GM18907 (cell line): ENCODE results near the gene DENND2A.
"Not testable (repeated sequence)": the region's sequence is repeated elsewhere in the genome, so short reads cannot be mapped to it uniquely, and the experiment has no call there.

Experiments used
- ATAC-seq: cut with Tn5 transposase; IDR thresholded peaks from one replicate; pipeline ENCODE4 v1.9.1; 2021; ENCODE audit warnings: mild to moderate bottlenecking, moderate library complexity; ENCODE audit not compliant: unreplicated experiment

Gene DENND2A

GRCh38 chr7:140518370-140519006 lies 122.1 kb downstream of the DENND2A start:
- ATAC-seq: no peak

GRCh38 chr7:140517546-140518369 lies 122.9 kb downstream of the DENND2A start:
- peak; percentile 65 for ATAC-seq

DNA sequence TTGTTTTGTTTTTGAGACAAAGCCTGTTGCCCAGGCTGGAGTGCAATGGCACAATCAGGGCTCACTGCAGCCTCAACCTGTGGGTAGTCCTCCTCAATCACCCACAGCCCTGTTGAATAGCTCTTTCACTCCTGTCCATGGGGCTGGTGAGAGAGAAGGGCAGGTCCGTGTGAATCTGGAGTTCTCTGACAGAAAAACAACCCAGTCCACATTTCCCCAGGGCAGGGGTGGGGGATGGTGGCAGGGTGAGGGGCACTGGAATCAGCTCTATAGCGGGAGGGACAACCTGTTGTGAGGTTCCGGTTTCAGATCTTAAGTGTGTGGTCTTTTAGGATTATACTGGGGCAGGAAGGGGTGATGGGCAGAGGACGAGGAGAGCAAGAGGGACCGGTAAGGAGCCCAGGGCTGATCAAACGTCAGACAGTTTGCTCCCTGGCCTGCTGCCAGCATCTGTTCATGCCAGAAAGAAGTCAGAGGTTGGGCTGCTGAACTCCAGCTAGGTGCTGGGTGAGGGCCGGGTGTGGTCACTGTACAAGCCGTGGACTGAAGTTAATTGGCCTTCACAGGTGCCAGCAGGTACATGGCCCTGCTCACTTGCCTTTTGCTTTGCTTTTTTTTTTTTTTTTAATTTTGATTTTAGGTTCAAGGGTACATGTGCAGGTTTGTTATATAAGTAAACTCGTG lies 128.2 kb downstream of the DENND2A start:
- no peak for ATAC-seq

- ATAC-seq: no peak
These were observed 130.8 kb downstream of the DENND2A start for GRCh38 chr7:140509789-140510188.

GRCh38 chr7:140507556-140507955 lies 133.1 kb downstream of the DENND2A start:
- ATAC-seq: not testable (repeated sequence)

GRCh38 chr7:140506788-140507464 lies 133.7 kb downstream of the DENND2A start:
- no peak for ATAC-seq

GRCh38 chr7:140501966-140502365 lies 138.6 kb downstream of the DENND2A start:
- no peak for ATAC-seq

DNA sequence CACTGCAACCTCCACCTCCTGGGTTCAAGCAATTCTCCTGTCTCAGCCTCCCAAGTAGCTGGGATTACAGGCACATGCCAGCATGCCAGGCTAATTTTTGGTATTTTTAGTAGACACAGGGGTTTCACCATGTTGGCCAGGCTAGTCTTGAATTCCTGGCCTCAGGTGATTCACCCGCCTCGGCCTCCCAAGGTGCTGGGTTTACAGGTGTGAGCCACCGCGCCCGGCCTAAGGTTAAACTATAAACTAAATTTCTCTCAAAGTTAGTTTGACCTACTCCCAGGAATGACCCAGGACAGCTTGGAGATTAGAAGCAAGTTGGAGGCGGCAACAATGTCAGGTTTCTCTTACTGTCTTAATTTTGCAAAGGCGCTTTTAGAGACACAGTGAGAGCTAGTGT lies 142.8 kb downstream of the DENND2A start:
- ATAC-seq: not testable (repeated sequence)

DNA sequence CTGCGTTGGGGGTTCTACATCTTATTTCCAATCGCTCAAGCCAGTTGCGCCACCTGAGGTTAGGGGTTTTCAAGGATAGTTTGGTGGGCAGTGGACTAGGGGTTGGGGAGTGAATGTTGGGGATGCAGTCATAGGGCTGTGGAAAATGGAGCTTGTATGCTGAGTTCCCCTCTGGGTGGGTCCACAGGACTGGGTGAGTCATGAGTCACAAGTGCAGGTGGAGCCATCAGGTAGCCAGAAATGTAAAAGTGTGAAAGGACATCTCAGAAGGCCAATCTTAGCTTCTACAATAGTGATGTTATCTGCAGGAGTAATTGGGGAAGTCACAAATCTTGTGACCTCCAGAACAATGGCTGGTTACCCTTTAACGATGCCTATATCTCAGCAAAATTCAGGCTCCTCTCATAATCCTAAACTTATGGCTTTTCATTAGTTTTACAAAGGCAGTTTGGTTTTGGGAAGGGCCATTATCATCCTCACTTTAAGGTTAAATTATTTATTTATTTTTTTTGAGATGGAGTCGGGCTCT lies 143.3 kb downstream of the DENND2A start:
- ATAC-seq: no peak

- no peak for ATAC-seq
These were observed 145.0 kb downstream of the DENND2A start for GRCh38 chr7:140495514-140496097.

GRCh38 chr7:140494867-140495266 lies 145.7 kb downstream of the DENND2A start:
- no peak for ATAC-seq

DNA sequence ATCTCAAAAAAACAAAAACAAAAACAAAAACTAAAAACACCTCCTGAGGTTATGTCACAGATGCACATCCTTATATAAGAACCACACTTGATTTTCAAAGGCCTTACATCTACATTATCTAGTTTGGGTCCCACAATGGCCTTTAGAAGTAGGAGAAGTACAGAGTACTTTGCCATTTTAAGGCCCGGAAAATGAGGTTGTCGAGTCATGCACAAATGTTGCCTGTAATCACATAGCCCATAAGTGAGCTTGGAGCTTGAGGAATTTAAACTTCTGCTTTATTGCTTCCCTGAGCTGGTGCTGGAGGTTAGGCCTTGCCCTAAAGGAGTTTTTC lies 151.6 kb downstream of the DENND2A start:
- ATAC-seq: no peak

DNA sequence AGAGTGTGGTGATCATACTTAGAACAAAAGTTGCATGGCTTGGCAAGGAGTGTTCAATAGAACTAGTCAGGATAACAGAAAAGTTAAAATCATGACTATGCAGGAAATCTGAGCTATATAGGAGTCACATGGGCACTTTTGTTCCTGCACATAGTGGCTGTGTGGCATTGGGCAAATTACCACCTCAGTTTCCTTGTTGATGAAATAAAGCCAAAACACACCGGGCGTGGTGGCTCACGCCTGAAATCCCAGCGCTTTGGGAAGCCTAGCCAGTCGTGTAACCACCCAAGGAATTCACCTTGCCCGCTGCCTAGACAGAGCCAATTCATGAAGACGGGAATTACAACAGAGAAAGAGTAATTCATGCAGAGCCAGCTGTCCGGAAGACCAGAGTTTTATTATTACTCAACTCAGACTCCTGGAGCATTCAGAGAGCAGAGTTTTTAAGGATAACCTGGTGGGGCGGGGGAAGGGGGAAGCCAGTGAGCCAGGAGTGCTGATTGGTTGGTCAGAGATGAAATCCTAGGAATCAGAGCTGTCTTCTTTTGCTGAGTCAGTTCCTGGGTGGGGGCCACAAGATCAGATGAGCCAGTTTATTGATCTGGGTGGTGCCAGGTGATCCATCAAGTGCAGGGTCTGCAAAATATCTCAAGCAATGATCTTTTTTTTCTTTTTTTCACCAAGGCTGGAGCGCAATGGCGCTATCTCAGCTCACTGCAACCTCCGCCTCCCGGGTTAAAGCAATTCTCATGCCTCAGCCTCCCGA lies 154.9 kb downstream of the DENND2A start:
- no peak for ATAC-seq

- no peak for ATAC-seq
These were observed 155.6 kb downstream of the DENND2A start for GRCh38 chr7:140484951-140485499.

DNA sequence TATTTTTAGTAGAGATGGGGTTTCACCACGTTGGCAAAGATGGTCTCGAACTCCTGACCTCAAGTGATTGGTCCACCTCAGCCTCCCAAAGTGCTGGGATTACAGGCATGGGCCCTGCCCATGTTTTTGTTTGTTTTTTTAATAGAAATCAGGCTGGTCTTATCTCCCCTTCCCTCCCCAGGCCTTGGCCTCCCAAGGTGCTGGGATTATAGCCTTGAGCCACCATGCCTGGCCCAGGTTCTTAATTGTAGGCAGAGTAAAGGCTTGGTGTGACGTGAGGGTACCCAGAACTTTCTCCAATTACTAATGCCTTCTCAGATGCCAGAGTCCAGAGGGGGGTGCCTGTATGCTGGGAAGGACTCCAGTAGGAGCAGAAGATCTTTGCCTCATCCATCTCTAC lies 156.1 kb downstream of the DENND2A start:
- no peak for ATAC-seq

GRCh38 chr7:140479739-140480084 lies 160.9 kb downstream of the DENND2A start:
- no peak for ATAC-seq

- ATAC-seq: peak; percentile 95
These were observed 161.4 kb downstream of the DENND2A start, which contains the start of gene MKRN1 for GRCh38 chr7:140479062-140479738. MKRN1 (minus strand) TSS chr7:140479505; CDS start chr7:140479344, 161 bp downstream.

GRCh38 chr7:140478246-140479061 lies 162.2 kb downstream of the DENND2A start:
- peak; percentile 36 for ATAC-seq
